HepG2 (cell line): Measurements from ENCODE around the gene SH3GL2.

Experiments used
- ATF1 ChIP-seq: IDR thresholded peaks from 2 replicates; pipeline ENCODE4 v1.6.1; 2016; ENCODE audit warnings: mild to moderate bottlenecking, control low read depth
- CENPBD1 ChIP-seq: sonication (generic); formaldehyde crosslinking; IDR thresholded peaks from 2 replicates; pipeline ENCODE4 v1.8.0; 2022; ENCODE audit warnings: missing genetic modification reagents, low read depth, mild to moderate bottlenecking, borderline replicate concordance
- CENPT ChIP-seq: sonication (generic); formaldehyde crosslinking; IDR thresholded peaks from 2 replicates; pipeline ENCODE4 v1.8.0; 2022; ENCODE audit warnings: low read depth, mild to moderate bottlenecking, moderate library complexity, missing genetic modification reagents
- CTCF ChIP-seq: sonication (generic); formaldehyde crosslinking; IDR thresholded peaks from 2 replicates; pipeline ENCODE4 v1.5.0; 2020; ENCODE audit warnings: mild to moderate bottlenecking, missing genetic modification reagents, moderate library complexity
- ZBTB10 ChIP-seq: sonication (generic); formaldehyde crosslinking; IDR thresholded peaks from 2 replicates; pipeline ENCODE4 v1.4.0; 2020; ENCODE audit warnings: missing genetic modification reagents, borderline replicate concordance
- ZBTB2 ChIP-seq: sonication (generic); formaldehyde crosslinking; IDR thresholded peaks from 2 replicates; pipeline ENCODE4 v1.8.0; 2022; ENCODE audit warnings: low read depth, missing genetic modification reagents
- ZSCAN20 ChIP-seq: sonication (generic); formaldehyde crosslinking; IDR thresholded peaks from 2 replicates; pipeline ENCODE4 v1.4.0; 2020; ENCODE audit warnings: missing genetic modification reagents, mild to moderate bottlenecking, borderline replicate concordance
- ZSCAN5A ChIP-seq: sonication (generic); formaldehyde crosslinking; IDR thresholded peaks from 2 replicates; pipeline ENCODE4 v1.8.0; 2022; ENCODE audit warnings: mild to moderate bottlenecking, missing genetic modification reagents, borderline replicate concordance

- TF ChIP-seq CENPBD1 (no peak), ZSCAN5A (CRISPR knock-in tag) (no peak), ZBTB10 (no peak), ZSCAN20 (no peak), ZBTB2 (no peak), CENPT (CRISPR knock-in tag) (no peak), CTCF (no peak), ATF1 (CRISPR knock-in tag) (no peak)
Measured at GRCh38 chr9:17614903-17615302, 36.0 kb downstream of the SH3GL2 start.
